DOHH2 (cell line): Measurements from ENCODE around the gene POLD4.

Experiments used
- H3F3A ChIP-seq: fragments of 200-600 bp; sonication (generic), shearing (Covaris generic); 2 replicates; pipeline ENCODE4 v1.6.0; 2016; ENCODE audit warnings: antibody characterized with exemption, mild to moderate bottlenecking; ENCODE audit not compliant: control insufficient read depth, insufficient read depth
- H3K27ac ChIP-seq: fragments of 200-600 bp; sonication (generic); 2 replicates; pipeline ENCODE4 v1.5.1; 2014; ENCODE audit warnings: low read depth, mild to moderate bottlenecking, low read length, moderate library complexity
- H3K27me3 ChIP-seq: fragments of 200-600 bp; sonication (generic); 2 replicates; pipeline ENCODE4 v1.6.1; 2014; ENCODE audit warnings: mild to moderate bottlenecking, low read length, mixed read lengths; ENCODE audit not compliant: control insufficient read depth
- H3K36me3 ChIP-seq: fragments of 200-600 bp; sonication (generic); 2 replicates; pipeline ENCODE4 v1.6.1; 2014; ENCODE audit warnings: mild to moderate bottlenecking, low read length, moderate library complexity, mixed read lengths; ENCODE audit not compliant: control insufficient read depth
- H3K4me1 ChIP-seq: fragments of 200-600 bp; sonication (generic); 2 replicates; pipeline ENCODE4 v1.6.1; 2014; ENCODE audit warnings: mild to moderate bottlenecking, low read length, mixed read lengths; ENCODE audit not compliant: control insufficient read depth
- H3K4me2 ChIP-seq: fragments of 200-600 bp; sonication (generic); 2 replicates; pipeline ENCODE4 v1.6.0; 2014; ENCODE audit warnings: mild to moderate bottlenecking, low read length, moderate library complexity
- H3K4me3 ChIP-seq: fragments of 200-600 bp; sonication (generic); 2 replicates; pipeline ENCODE4 v1.5.1; 2014; ENCODE audit warnings: mild to moderate bottlenecking, low read length, mixed read lengths
- H3K79me2 ChIP-seq: fragments of 200-600 bp; sonication (generic); 2 replicates; pipeline ENCODE4 v1.6.1; 2014; ENCODE audit warnings: mild to moderate bottlenecking, low read length, mixed read lengths; ENCODE audit not compliant: control insufficient read depth
- H3K9me2 ChIP-seq: fragments of 200-600 bp; sonication (generic); replicated peaks from 2 replicates; pipeline ENCODE4 v1.6.1; 2014; ENCODE audit warnings: mild to moderate bottlenecking, low read length, mixed read lengths; ENCODE audit not compliant: control insufficient read depth
- H3K9me3 ChIP-seq: fragments of 200-600 bp; sonication (generic); 2 replicates; pipeline ENCODE4 v1.6.1; 2014; ENCODE audit warnings: antibody characterized with exemption, low read length, mixed read lengths; ENCODE audit not compliant: control insufficient read depth, insufficient read depth
- H4K20me1 ChIP-seq: fragments of 200-600 bp; sonication (generic); 2 replicates; pipeline ENCODE4 v1.6.0; 2014; ENCODE audit warnings: low read depth, mild to moderate bottlenecking, antibody characterized with exemption, low read length, moderate library complexity; ENCODE audit not compliant: control insufficient read depth, insufficient read depth
- CTCF ChIP-seq: fragments of 200-600 bp; sonication (generic); IDR thresholded peaks from one replicate; pipeline ENCODE4 v1.5.1; 2014; ENCODE audit warnings: antibody characterized with exemption, mild to moderate bottlenecking, low read depth, low read length; ENCODE audit not compliant: poor library complexity, severe bottlenecking
- EZH2phosphoT487 ChIP-seq: fragments of 200-600 bp; sonication (generic); IDR thresholded peaks from 2 replicates; pipeline ENCODE4 v1.6.1; 2017; ENCODE audit warnings: borderline replicate concordance, mild to moderate bottlenecking, antibody characterized with exemption, low read length, moderate library complexity, mixed read lengths

The POLD4 gene

GRCh38 chr11:67367761-67368227 lies 14.4 kb upstream of the POLD4 start:
- Histone ChIP-seq H3K9me2 (no peaks in the 10 kb centered on the region), H3K27ac (no peak overlapping the region), H3K9me3 (no peaks in the 10 kb centered on the region), H3K79me2 (peaks cover 74% of the 10 kb centered on the region), H3K27me3 (no peaks in the 10 kb centered on the region), H4K20me1 (peaks cover 15% of the 10 kb centered on the region), H3K36me3 (peaks cover 45% of the 10 kb centered on the region), H3K4me3 (no peak overlapping the region), H3K4me2 (peak overlapping the region; percentile 24; the same call in 1 of the 2 replicates), H3K4me1 (peaks cover 86% of the 10 kb centered on the region), H3F3A (peaks cover 9% of the 10 kb centered on the region; the same call in 1 of the 2 replicates)
- no peak for TF ChIP-seq EZH2phosphoT487
- TF ChIP-seq CTCF: no peak

- no peak for TF ChIP-seq EZH2phosphoT487
- TF ChIP-seq CTCF: no peak
- no peaks in the 10 kb centered on the region for H3K9me3 ChIP-seq
- no peaks in the 10 kb centered on the region for H3K9me2 ChIP-seq
- peaks cover 69% of the 10 kb centered on the region for H3K79me2 ChIP-seq
- H4K20me1 ChIP-seq: peaks cover 15% of the 10 kb centered on the region
- peaks cover 9% of the 10 kb centered on the region; the same call in 1 of the 2 replicates for H3F3A ChIP-seq
- no peak overlapping the region for H3K27ac ChIP-seq
- H3K4me2 ChIP-seq: peak overlapping the region; percentile 24; the same call in 1 of the 2 replicates
- H3K4me3 ChIP-seq: no peak overlapping the region
- H3K4me1 ChIP-seq: peaks cover 91% of the 10 kb centered on the region
- no peaks in the 10 kb centered on the region for H3K27me3 ChIP-seq
- H3K36me3 ChIP-seq: peaks cover 48% of the 10 kb centered on the region
These were observed 13.8 kb upstream of the POLD4 start for GRCh38 chr11:67366961-67367760.

- H3K4me1 ChIP-seq: peaks cover 91% of the 10 kb centered on the region
- H3K9me3 ChIP-seq: no peaks in the 10 kb centered on the region
These were observed 13.2 kb upstream of the POLD4 start for GRCh38 chr11:67366546-67366945.

More at GRCh38 chr11:67366546-67366945, 13.2 kb upstream of the POLD4 start:
- H3K4me3 ChIP-seq: no peak overlapping the region
- no peak overlapping the region for H3K27ac ChIP-seq
- peaks cover 48% of the 10 kb centered on the region for H3K36me3 ChIP-seq
- H3K79me2 ChIP-seq: peaks cover 63% of the 10 kb centered on the region
- H3K27me3 ChIP-seq: no peaks in the 10 kb centered on the region
- no peaks in the 10 kb centered on the region for H3K9me2 ChIP-seq
- H3K4me2 ChIP-seq: no peak overlapping the region; the same call in 1 of the 2 replicates
- no peak for TF ChIP-seq EZH2phosphoT487
- no peak for TF ChIP-seq CTCF
- H3F3A ChIP-seq: peaks cover 6% of the 10 kb centered on the region; the same call in 1 of the 2 replicates
- peaks cover 15% of the 10 kb centered on the region for H4K20me1 ChIP-seq
